IMR-90 (cell line): ENCODE results near the gene TMEM72. TPM values are rescaled to one million over a fixed set of nuclear protein-coding genes. Genes with fewer than 3 reads are reported as not detected.

Experiments used
- ATAC-seq: fragments of 200-7000 bp; cut with Tn5 transposase; 2 replicates; pipeline ENCODE4 v1.9.1; 2020; ENCODE audit warnings: low read depth, mild to moderate bottlenecking, moderate library complexity
- BruUV-seq: library from RNA; stranded (reverse); fragments of 400-500 nt; replicated peaks from 2 replicates; lab custom pipeline; 2021; lab: Mats Ljungman, UMichigan
- CTCF ChIA-PET: fragments of 300-600 bp; formaldehyde crosslinking; extraction: SDS; loops from one replicate; lab custom pipeline; 2021; ENCODE audit warnings: antibody characterized with exemption; lab: Yijun Ruan, JAX
- POLR2A ChIA-PET: fragments of 300-600 bp; sonication (Branson Sonifier 250); formaldehyde crosslinking; loops from one replicate; lab custom pipeline; 2022; ENCODE audit warnings: antibody characterized with exemption; ENCODE audit not compliant: unreplicated experiment; lab: Charles Lee
- DNase-seq: peaks from one replicate; pipeline ENCODE4 v3.0.0; 2013
- H2AFZ ChIP-seq: replicated peaks from 2 replicates; pipeline ENCODE3; 2013; ENCODE audit warnings: low read length, mild to moderate bottlenecking; ENCODE audit not compliant: poor library complexity
- H2AK5ac ChIP-seq: 2 replicates; pipeline ENCODE4 v1.6.1; 2013; ENCODE audit warnings: low read depth, low read length, inconsistent platforms
- H2AK9ac ChIP-seq: replicated peaks from 2 replicates; pipeline ENCODE3; 2013; ENCODE audit warnings: mild to moderate bottlenecking, low read depth, low read length, moderate library complexity; ENCODE audit not compliant: poor library complexity
- H2BK120ac ChIP-seq: 2 replicates; pipeline ENCODE4 v1.6.1; 2013; ENCODE audit warnings: low read depth, low read length, inconsistent platforms
- H2BK15ac ChIP-seq: 3 replicates; pipeline ENCODE4 v1.6.1; 2013; ENCODE audit warnings: low read depth, low read length, inconsistent platforms
- H2BK20ac ChIP-seq: 2 replicates; pipeline ENCODE4 v1.6.1; 2013; ENCODE audit warnings: low read depth, mild to moderate bottlenecking, inconsistent platforms, low read length, moderate library complexity
- H2BK5ac ChIP-seq: 2 replicates; pipeline ENCODE4 v1.6.1; 2013; ENCODE audit warnings: mild to moderate bottlenecking, low read depth, low read length, inconsistent platforms; ENCODE audit not compliant: poor library complexity, severe bottlenecking
- H3K14ac ChIP-seq: replicated peaks from 2 replicates; pipeline ENCODE4 v1.6.1; 2013; ENCODE audit warnings: low read depth, low read length, inconsistent platforms
- H3K18ac ChIP-seq: 2 replicates; pipeline ENCODE4 v1.6.1; 2013; ENCODE audit warnings: low read depth, low read length, control low read depth
- H3K23ac ChIP-seq: 2 replicates; pipeline ENCODE4 v1.6.1; 2013; ENCODE audit warnings: low read depth, low read length, inconsistent platforms
- H3K27ac ChIP-seq: 2 replicates; pipeline ENCODE4 v1.5.1; 2013; ENCODE audit warnings: mild to moderate bottlenecking, control low read depth, low read length; ENCODE audit not compliant: insufficient read depth
- H3K27me3 ChIP-seq: 2 replicates; pipeline ENCODE4 v1.6.1; 2013; ENCODE audit warnings: low read length; ENCODE audit not compliant: control insufficient read depth, insufficient read depth
- H3K36me3 ChIP-seq: 2 replicates; pipeline ENCODE4 v1.6.1; 2013; ENCODE audit warnings: low read length, mixed read lengths; ENCODE audit not compliant: control insufficient read depth, insufficient read depth
- H3K4ac ChIP-seq: 2 replicates; pipeline ENCODE4 v1.6.1; 2013; ENCODE audit warnings: low read depth, low read length, inconsistent platforms
- H3K4me1 ChIP-seq: 2 replicates; pipeline ENCODE4 v1.6.1; 2013; ENCODE audit warnings: low read length, mixed read lengths; ENCODE audit not compliant: control insufficient read depth, insufficient read depth
- H3K4me2 ChIP-seq: 2 replicates; pipeline ENCODE4 v1.6.1; 2013; ENCODE audit warnings: low read depth, mild to moderate bottlenecking, control low read depth, low read length, moderate library complexity
- H3K4me3 ChIP-seq: 2 replicates; pipeline ENCODE4 v1.5.1; 2013; ENCODE audit warnings: low read depth, mild to moderate bottlenecking, control low read depth, low read length, moderate library complexity; ENCODE audit not compliant: insufficient read depth
- H3K56ac ChIP-seq: 2 replicates; pipeline ENCODE4 v1.6.1; 2013; ENCODE audit warnings: low read length, inconsistent platforms; ENCODE audit not compliant: insufficient read depth; ENCODE audit errors: extremely low read depth
- H3K79me1 ChIP-seq, 2 experiments: 2 replicates each; pipeline ENCODE4 v1.6.1; 2013; ENCODE audit warnings: low read length in 2 of 2, inconsistent platforms in 1 of 2, low read depth in 1 of 2
- H3K9ac ChIP-seq: 2 replicates; pipeline ENCODE4 v1.6.1; 2013; ENCODE audit warnings: low read depth, low read length, control low read depth
- H3K9me1 ChIP-seq: 2 replicates; pipeline ENCODE4 v1.6.1; 2013; ENCODE audit warnings: low read length, inconsistent platforms; ENCODE audit not compliant: insufficient read depth
- H3K9me3 ChIP-seq: 2 replicates; pipeline ENCODE4 v1.6.1; 2013; ENCODE audit warnings: low read length; ENCODE audit not compliant: control insufficient read depth, insufficient read depth
- H4K20me1 ChIP-seq: 2 replicates; pipeline ENCODE4 v1.6.1; 2013; ENCODE audit warnings: low read length, inconsistent platforms; ENCODE audit not compliant: insufficient read depth
- H4K5ac ChIP-seq: 2 replicates; pipeline ENCODE4 v1.6.1; 2013; ENCODE audit warnings: mild to moderate bottlenecking, low read depth, low read length, control low read depth
- H4K8ac ChIP-seq, 2 experiments: 2 replicates each; pipeline ENCODE4 v1.6.1; 2013; ENCODE audit warnings: low read depth in 2 of 2, low read length in 2 of 2, control low read depth in 1 of 2, inconsistent platforms in 1 of 2
- H4K91ac ChIP-seq: 2 replicates; pipeline ENCODE4 v1.6.1; 2013; ENCODE audit warnings: low read depth, low read length, inconsistent platforms; ENCODE audit not compliant: insufficient read depth
- CEBPB ChIP-seq: IDR thresholded peaks from 2 replicates; pipeline ENCODE4 v1.6.1; 2012; ENCODE audit warnings: low read depth, low read length, improper control_type of control experiment
- CHD1 ChIP-seq: IDR thresholded peaks from 2 replicates; pipeline ENCODE4 v1.6.1; 2012; ENCODE audit warnings: low read depth, low read length, improper control_type of control experiment
- CTCF ChIP-seq: conservative IDR thresholded peaks from 2 replicates; pipeline ENCODE4 v1.5.1; 2012; ENCODE audit warnings: mild to moderate bottlenecking, low read depth, low read length, improper control_type of control experiment
- ELK1 ChIP-seq: fragments of 150-350 bp; IDR thresholded peaks from 2 replicates; pipeline ENCODE4 v1.6.1; 2016; ENCODE audit warnings: low read depth, mild to moderate bottlenecking, low read length, moderate library complexity, borderline replicate concordance
- FOS ChIP-seq: fragments of 150-350 bp; IDR thresholded peaks from 2 replicates; pipeline ENCODE4 v1.6.1; 2016; ENCODE audit warnings: low read depth, low read length
- MAFK ChIP-seq: IDR thresholded peaks from 2 replicates; pipeline ENCODE4 v1.6.1; 2012; ENCODE audit warnings: low read depth, low read length, improper control_type of control experiment
- MAZ ChIP-seq: IDR thresholded peaks from 2 replicates; pipeline ENCODE4 v1.6.1; 2012; ENCODE audit warnings: low read depth, mild to moderate bottlenecking, low read length, improper control_type of control experiment, moderate library complexity, borderline replicate concordance
- MXI1 ChIP-seq: IDR thresholded peaks from 2 replicates; pipeline ENCODE4 v1.6.1; 2012; ENCODE audit warnings: low read depth, mild to moderate bottlenecking, low read length, moderate library complexity, borderline replicate concordance
- NFE2L2 ChIP-seq: fragments of 150-350 bp; IDR thresholded peaks from 2 replicates; pipeline ENCODE4 v1.6.1; 2016; ENCODE audit warnings: low read depth, mild to moderate bottlenecking, low read length
- RAD21 ChIP-seq: IDR thresholded peaks from 2 replicates; pipeline ENCODE4 v1.6.1; 2012; ENCODE audit warnings: low read length, improper control_type of control experiment
- RCOR1 ChIP-seq: IDR thresholded peaks from 2 replicates; pipeline ENCODE4 v1.6.1; 2012; ENCODE audit warnings: mild to moderate bottlenecking, low read length, improper control_type of control experiment; ENCODE audit not compliant: insufficient replicate concordance
- RFX5 ChIP-seq: IDR thresholded peaks from 2 replicates; pipeline ENCODE4 v1.8.0; 2012; ENCODE audit warnings: low read depth, mild to moderate bottlenecking, low read length, moderate library complexity
- SMC3 ChIP-seq: fragments of 150-350 bp; IDR thresholded peaks from 2 replicates; pipeline ENCODE4 v1.6.1; 2016; ENCODE audit warnings: low read depth, mild to moderate bottlenecking, antibody characterized with exemption, low read length, moderate library complexity
- USF2 ChIP-seq: fragments of 150-350 bp; IDR thresholded peaks from 2 replicates; pipeline ENCODE4 v1.6.1; 2017; ENCODE audit warnings: mild to moderate bottlenecking, antibody characterized with exemption, low read length, low read depth
- WGBS, 2 experiments: methylation state at CpG; one replicate each; pipeline versions ENCODE4 v1.1.5 to v1.1.7; 2013; ENCODE audit warnings: missing lambda C conversion rate in 2 of 2; ENCODE audit not compliant: insufficient read length in 1 of 2; ENCODE audit errors: extremely low coverage in 2 of 2; 5-methylcytosine and 5-hydroxymethylcytosine counted together
- dilution Hi-C: fragments of 300-500 bp; cut with HindIII; formaldehyde crosslinking; loops from one replicate; pipeline ENCODE4 v1.14.3; 2018; ENCODE audit warnings: low sequenced_read_pairs; ENCODE audit not compliant: unreplicated experiment
- in situ Hi-C: fragments of 300-500 bp; cut with MboI; formaldehyde crosslinking; loops from 3 replicates; pipeline ENCODE4 v1.14.3; 2019; ENCODE audit warnings: low sequenced_read_pairs, inconsistent platforms, mixed read lengths
- intact Hi-C: fragments of 100-400 bp; cut with micrococcal nuclease; formaldehyde crosslinking; loops from 2 replicates; pipeline ENCODE4 v1.10.0; 2022
- polyA plus RNA-seq, 3 experiments: library from polyadenylated mRNA; depleted of rRNA; stranded (reverse); fragments of >200 nt; gene quantifications; 2 replicates each; pipeline ENCODE4 v1.2.3, GENCODE V29; 2012; ENCODE audit warnings: low replicate concordance in 1 of 3
- total RNA-seq: library from RNA; depleted of rRNA; stranded (reverse); fragments of >200 nt; gene quantifications from 2 replicates; pipeline ENCODE4 v1.2.3, GENCODE V29; 2012

Gene TMEM72
- total and polyA plus RNA-seq, 2 of the 4 experiments (the other 2 are of a cell fraction): not detected

- Histone ChIP-seq H2BK20ac (no peak overlapping the region), H4K5ac (no peak overlapping the region), H3K79me1 (no peaks in the 10 kb centered on the region), H4K91ac (no peak overlapping the region), H3K4ac (no peak overlapping the region), H2AFZ (no peak overlapping the region), H3K18ac (no peak overlapping the region), H2AK9ac (no peak overlapping the region), H2BK120ac (no peak overlapping the region), H3K9me1 (no peaks in the 10 kb centered on the region), H4K20me1 (no peaks in the 10 kb centered on the region), H3K56ac (no peak overlapping the region), H3K23ac (no peak overlapping the region), H3K4me1 (no peaks in the 10 kb centered on the region), H3K14ac (no peak overlapping the region), H3K36me3 (no peaks in the 10 kb centered on the region), H3K4me3 (no peak overlapping the region), H3K27ac (no peak overlapping the region), H3K27me3 (peaks cover 38% of the 10 kb centered on the region), H3K9ac (no peak overlapping the region), H4K8ac (no peak overlapping the region), H2AK5ac (no peak overlapping the region), H2BK5ac (no peak overlapping the region), H3K9me3 (no peaks in the 10 kb centered on the region), H3K4me2 (no peak overlapping the region), H2BK15ac (no peak overlapping the region)
- WGBS, 2 experiments: no CpG with 5 or more reads among the region's 1 CpG
- BruUV-seq: no TSS peak
- dilution Hi-C loops: no loop called here
- POLR2A ChIA-PET: no interaction called here
- ATAC-seq: no peak
- CTCF ChIA-PET: no interaction called here
- in situ Hi-C loops: no loop called here
- TF ChIP-seq CTCF: no peak
- TF ChIP-seq SMC3: no peak
- TF ChIP-seq ELK1: no peak
- no peak for TF ChIP-seq NFE2L2
- no peak for TF ChIP-seq MAZ
- TF ChIP-seq CEBPB: no peak
- no peak for TF ChIP-seq RCOR1
- TF ChIP-seq CHD1: no peak
- no peak for TF ChIP-seq FOS
- TF ChIP-seq USF2: no peak
- no peak for TF ChIP-seq MXI1
- no peak for TF ChIP-seq RFX5
- TF ChIP-seq MAFK: no peak
- no peak for TF ChIP-seq RAD21
- DNase-seq: no peak
- intact Hi-C loops: no loop called here
These were observed 21.3 kb upstream of the TMEM72 start for GRCh38 chr10:44889834-44890233.
